Measurements from ENCODE around the gene GPC6.
A peak's percentile ranks its signal among the peaks of the same experiment; 100 is the strongest.
"Not testable (repeated sequence)": the region's sequence is repeated elsewhere in the genome, so short reads cannot be mapped to it uniquely, and the experiment has no call there.

Gene GPC6

GRCh38 chr13:93446238-93446637 lies 219.6 kb downstream of the GPC6 start:
- DNase-seq (ENCODE audit: low spot score) = no peak

DNA sequence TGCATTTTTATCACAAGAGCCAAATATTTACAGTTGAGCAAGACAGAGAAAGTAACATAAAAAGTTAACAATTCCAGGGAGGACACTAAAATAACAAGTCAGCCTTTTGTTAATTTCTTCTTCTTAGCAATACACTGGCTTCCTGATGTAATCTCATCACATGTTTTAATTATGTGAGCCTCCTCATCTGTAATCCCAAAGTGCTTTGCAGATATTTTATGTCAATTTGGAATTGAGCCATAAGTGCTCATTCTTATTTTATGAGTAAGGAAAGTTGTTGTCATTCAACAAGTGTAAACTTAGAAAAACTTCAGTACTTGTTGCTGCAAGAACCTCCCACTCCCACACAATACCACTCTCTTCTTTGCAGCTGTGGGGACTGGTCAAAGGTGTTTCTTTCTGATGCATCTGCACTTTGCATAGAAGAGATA lies 223.6 kb downstream of the GPC6 start:
- DNase-seq (ENCODE audit: low spot score) = peak; percentile 16

- DNase-seq (ENCODE audit: low spot score) = no peak
These were observed 224.2 kb downstream of the GPC6 start for GRCh38 chr13:93450761-93451160.

DNA sequence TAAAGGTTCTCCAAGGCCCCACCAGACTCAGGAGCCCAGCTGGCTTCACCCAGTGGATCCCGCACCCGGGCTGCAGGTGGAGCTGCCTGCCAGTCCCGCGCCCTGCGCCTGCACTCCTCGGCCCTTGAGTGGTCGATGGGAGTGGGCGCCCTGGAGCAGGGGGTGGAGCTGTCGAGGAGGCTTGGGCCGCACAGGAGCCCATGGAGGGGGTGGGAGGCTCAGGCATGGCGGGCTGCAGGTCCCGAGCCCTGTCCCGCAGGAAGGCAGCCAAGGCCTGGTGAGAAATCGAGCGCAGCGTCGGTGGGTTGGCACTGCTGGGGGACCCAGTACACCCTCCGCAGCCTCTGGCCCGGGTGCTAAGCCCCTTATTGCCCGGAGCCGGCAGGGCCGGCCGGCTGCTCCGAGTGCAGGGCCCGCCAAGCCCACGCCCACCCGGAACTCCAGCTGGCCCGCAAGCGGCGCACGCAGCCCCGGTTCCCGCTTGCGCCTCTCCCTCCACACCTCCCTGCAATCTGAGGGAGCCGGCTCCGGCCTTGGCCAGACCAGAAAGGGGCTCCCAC lies 228.1 kb downstream of the GPC6 start:
- not testable (repeated sequence) for DNase-seq (ENCODE audit: low spot score)

DNA sequence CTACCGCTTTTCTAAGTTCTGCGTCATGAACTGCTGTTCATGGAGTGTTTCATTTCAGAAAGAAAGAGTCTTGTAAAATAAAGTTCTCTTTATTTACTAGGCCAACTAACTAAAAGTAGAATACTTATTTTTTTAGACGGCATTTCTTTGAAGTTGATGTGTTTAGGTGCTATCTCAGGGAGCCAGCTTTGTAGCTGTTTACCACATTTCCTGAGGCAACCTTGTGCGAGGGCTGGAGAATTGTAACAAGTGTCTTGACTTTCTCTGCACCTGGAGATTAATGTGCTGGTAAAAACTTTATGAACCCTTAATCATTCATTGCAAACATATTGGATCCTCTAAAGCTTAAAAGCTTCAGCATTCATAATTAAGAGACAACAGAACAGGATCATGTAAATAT lies 229.3 kb downstream of the GPC6 start:
- DNase-seq (ENCODE audit: low spot score) = no peak

GRCh38 chr13:93460005-93460404 lies 233.4 kb downstream of the GPC6 start:
- DNase-seq (ENCODE audit: low spot score) = no peak

GRCh38 chr13:93462151-93462550 lies 235.5 kb downstream of the GPC6 start:
- no peak for DNase-seq (ENCODE audit: low spot score)

DNA sequence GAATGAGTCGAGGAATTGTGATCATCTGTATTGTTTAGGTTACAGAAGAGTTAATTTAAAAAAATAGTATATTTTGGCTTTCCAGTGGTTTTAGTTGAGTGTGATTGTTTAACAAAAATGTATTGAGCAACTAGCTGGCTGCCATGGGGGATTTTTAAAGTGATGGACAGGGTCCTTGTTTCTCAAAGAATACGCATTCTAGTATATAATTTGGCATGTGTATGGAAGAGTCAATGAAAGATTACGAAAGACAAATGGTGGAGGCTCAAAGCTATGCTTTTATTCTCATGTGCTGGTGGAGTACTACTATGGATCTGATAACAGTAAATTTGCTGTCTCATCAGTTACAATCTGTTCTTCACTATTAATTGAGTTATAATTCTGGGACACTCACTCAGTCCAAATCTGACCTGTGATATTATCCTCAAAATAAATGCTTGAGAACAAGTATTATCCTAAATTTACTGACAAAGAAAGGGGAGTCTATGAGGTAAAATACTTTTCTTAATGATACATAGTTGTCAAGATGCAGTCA lies 240.0 kb downstream of the GPC6 start:
- no peak for DNase-seq (ENCODE audit: low spot score)

DNA sequence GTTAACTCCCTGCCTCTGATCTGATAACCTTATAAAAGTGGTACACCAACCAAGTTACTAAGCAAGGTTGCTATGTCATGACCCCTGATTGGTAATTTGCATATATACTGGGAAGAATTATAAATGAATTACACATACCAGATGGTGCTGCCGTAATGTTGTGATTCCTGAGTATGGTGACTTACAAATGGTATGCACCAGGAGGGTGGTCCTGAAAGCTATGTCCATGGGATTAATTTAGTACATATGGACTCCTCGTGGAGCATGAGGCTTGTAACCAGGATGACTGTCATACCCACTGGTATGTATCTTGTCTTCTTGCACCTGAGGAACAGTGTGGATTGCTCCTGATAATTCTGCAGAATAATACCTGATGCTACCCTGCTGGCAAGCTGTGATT lies 240.6 kb downstream of the GPC6 start:
- no peak for DNase-seq (ENCODE audit: low spot score)

DNA sequence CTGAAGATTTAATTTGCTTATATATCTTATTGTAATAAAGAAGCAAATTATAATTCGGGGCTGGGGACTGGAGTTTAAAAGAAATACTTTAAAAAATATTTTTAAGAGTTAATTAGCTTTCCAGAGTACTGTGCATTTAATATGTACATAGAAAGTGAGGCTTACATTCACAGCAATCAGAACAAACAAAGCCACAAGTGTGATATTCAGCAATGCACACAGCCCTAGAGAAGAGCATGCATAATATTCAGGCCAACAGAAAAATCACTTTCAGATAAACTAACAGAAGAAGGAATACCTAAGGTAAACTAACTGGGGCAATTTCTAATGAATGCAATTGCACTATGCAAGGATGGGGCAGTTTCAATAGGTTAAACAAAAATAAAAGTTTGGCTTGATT lies 241.8 kb downstream of the GPC6 start:
- no peak for DNase-seq (ENCODE audit: low spot score)

- no peak for DNase-seq (ENCODE audit: low spot score)
These were observed 245.7 kb downstream of the GPC6 start for GRCh38 chr13:93472296-93472695.

GRCh38 chr13:93472814-93473296 lies 246.2 kb downstream of the GPC6 start:
- no peak for DNase-seq (ENCODE audit: low spot score)

- DNase-seq (ENCODE audit: low spot score) = no peak
These were observed 247.0 kb downstream of the GPC6 start for GRCh38 chr13:93473441-93474270.

DNA sequence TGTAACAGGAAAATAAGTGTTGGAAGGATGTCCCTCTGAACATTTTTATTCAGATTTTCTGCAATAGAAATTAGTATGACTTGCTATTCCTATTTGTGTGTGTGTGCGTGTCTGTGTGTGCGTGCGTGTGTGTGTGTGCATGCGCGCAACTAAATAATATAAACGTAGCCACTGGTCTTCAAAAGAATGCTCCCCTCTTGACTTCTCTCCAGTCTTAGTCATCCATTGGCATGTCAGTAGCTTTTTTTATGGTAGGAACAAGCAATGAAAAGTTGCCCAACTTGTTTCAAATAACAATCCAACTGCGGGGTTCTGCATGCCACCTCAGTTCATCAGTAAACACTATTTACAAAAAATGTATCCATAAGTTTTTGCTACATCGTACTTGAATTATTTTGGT lies 249.6 kb downstream of the GPC6 start:
- DNase-seq (ENCODE audit: low spot score) = peak; percentile 42

DNA sequence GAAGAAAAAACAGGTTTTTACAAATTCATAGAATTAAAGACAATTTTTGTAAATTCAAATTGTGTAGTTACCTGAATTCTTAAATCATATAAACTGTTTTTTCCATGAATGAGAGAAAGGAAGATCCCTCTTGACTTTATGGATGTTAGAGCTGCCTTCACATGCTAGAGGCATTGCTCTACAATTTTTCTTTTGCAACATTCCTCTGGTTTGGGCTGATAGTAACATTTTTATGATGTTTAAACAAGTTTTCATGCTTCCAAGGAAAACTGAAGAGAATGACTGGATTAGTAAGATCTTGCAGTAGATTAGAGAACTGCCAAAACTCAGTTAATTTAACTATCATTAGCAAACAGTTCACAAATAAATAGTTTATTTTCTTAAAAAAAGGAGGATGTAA lies 250.6 kb downstream of the GPC6 start:
- no peak for DNase-seq (ENCODE audit: low spot score)

GRCh38 chr13:93480553-93481106 lies 254.0 kb downstream of the GPC6 start:
- DNase-seq (ENCODE audit: low spot score) = no peak

DNA sequence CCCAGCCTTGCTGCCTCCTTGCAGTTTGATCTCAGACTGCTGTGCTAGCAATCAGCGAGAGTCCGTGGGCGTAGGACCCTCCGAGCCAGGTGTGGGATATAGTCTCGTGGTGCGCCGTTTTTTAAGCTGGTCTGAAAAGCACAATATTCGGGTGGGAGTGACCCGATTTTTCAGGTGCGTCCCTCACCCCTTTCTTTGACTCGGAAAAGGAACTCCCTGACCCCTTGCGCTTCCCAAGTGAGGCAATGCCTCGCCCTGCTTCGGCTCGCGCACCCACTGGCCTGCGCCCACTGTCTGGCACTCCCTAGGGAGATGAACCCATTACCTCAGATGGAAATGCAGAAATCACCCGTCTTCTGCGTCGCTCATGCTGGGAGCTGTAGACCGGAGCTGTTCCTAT lies 269.5 kb downstream of the GPC6 start:
- not testable (repeated sequence) for DNase-seq (ENCODE audit: low spot score)

GRCh38 chr13:93496985-93497673 lies 270.5 kb downstream of the GPC6 start:
- DNase-seq (ENCODE audit: low spot score) = no peak

DNA sequence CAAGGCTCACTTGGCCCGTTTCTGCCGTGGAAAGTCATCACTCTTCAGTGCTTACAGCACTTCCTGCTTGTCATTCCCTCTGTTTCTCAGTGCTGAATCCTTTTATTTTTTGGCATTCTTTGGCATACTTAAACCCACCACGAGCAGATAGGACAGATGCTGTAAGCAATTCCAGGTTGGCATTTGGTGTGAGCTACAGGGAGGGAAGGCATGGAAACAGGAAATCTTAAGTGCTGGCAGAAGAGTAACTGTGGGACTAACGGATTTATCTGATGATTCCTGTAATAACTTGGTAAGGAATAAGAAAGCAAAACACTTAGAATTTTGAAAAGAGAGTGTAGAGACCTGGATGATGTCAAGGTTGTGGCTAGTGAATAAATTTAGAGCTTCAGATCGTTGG lies 273.4 kb downstream of the GPC6 start:
- no peak for DNase-seq (ENCODE audit: low spot score)

DNA sequence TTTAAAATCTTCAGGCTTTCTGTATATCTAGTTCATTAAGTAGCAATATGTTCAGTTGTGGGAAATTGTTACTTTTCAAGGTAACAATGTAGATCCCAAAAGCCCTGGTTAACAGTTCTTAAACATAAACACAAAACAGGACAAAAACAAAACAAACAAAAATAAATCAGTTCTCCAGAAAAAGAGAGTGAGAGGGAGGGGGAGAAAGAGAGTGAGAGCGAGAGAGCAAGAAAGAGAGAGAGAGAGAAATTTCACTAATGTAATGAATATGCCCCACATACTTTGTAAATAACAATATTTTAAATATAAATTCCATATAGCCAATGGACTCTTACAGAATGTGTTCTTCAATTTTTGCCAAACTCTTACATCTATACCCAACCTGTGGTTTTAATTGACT lies 275.5 kb downstream of the GPC6 start:
- no peak for DNase-seq (ENCODE audit: low spot score)

- DNase-seq (ENCODE audit: low spot score) = no peak
These were observed 276.5 kb downstream of the GPC6 start for GRCh38 chr13:93502987-93503615.

All from AG20443 (cell line).